MM.1S (cell line): Measurements from ENCODE around the gene C10orf120.

Source experiments
- CTCF ChIP-seq: fragments of 300-600 bp; sonication (generic); IDR thresholded peaks from 2 replicates; pipeline ENCODE4 v1.5.1; 2016; ENCODE audit warnings: antibody characterized with exemption, low read length, mixed read lengths
- EZH2 ChIP-seq: fragments of 300-600 bp; sonication (generic); optimal IDR thresholded peaks from 2 replicates; pipeline ENCODE3; 2017; ENCODE audit warnings: low read depth, mild to moderate bottlenecking, antibody characterized with exemption, low read length, mixed read lengths
- EZH2phosphoT487 ChIP-seq: fragments of 300-600 bp; sonication (generic); IDR thresholded peaks from 2 replicates; pipeline ENCODE4 v1.6.1; 2018; ENCODE audit warnings: antibody characterized with exemption, low read length

- TF ChIP-seq CTCF (no peak), EZH2 (no peak), EZH2phosphoT487 (no peak)
Measured at GRCh38 chr10:122659651-122660050, 40.0 kb downstream of the C10orf120 start.
